Myocyte (in vitro differentiated cells): ENCODE results near the gene VPS26C. TPM values are rescaled to one million over a fixed set of nuclear protein-coding genes. Genes with fewer than 3 reads are reported as not detected.
"Not testable (repeated sequence)": the region's sequence is repeated elsewhere in the genome, so short reads cannot be mapped to it uniquely, and the experiment has no call there.

ENCODE experiments used
- DNase-seq: peaks from one replicate; pipeline ENCODE4 v3.0.0-alpha.2; 2012; ENCODE audit warnings: low read depth
- total RNA-seq: library from RNA; depleted of rRNA; stranded (reverse); fragments of >200 nt; gene quantifications from 2 replicates; pipeline ENCODE4 v1.2.3, GENCODE V29; 2014

Gene VPS26C
- total RNA-seq, 1 donor from 2014 or later, result 68.5 TPM

GRCh38 chr21:37231249-37231645 lies 35.9 kb downstream of the VPS26C start:
- DNase-seq, result no peak

GRCh38 chr21:37230632-37231248 lies 36.4 kb downstream of the VPS26C start:
- DNase-seq, result no peak

- DNase-seq, result no peak
Measured at GRCh38 chr21:37228003-37228400, 39.1 kb downstream of the VPS26C start.

GRCh38 chr21:37227071-37228002 lies 39.8 kb downstream of the VPS26C start:
- DNase-seq, result no peak

GRCh38 chr21:37226041-37226920 lies 40.9 kb downstream of the VPS26C start:
- DNase-seq, result no peak

GRCh38 chr21:37224861-37225839 lies 42.0 kb downstream of the VPS26C start:
- DNase-seq, result no peak

- no peak for DNase-seq
Measured at GRCh38 chr21:37223804-37224345, 43.3 kb downstream of the VPS26C start.

GRCh38 chr21:37222248-37222647 lies 44.9 kb downstream of the VPS26C start:
- DNase-seq, result not testable (repeated sequence)

- peak; percentile 92 for DNase-seq
Measured at GRCh38 chr21:37220981-37221664, 46.0 kb downstream of the VPS26C start.

GRCh38 chr21:37220433-37220980 lies 46.6 kb downstream of the VPS26C start:
- DNase-seq, result peak; percentile 61

- no peak for DNase-seq
Measured at GRCh38 chr21:37219761-37220432, 47.2 kb downstream of the VPS26C start.

- DNase-seq, result no peak
Measured at GRCh38 chr21:37214952-37215351, 52.2 kb downstream of the VPS26C start.

- no peak for DNase-seq
Measured at GRCh38 chr21:37210799-37211198, 56.3 kb downstream of the VPS26C start.

- no peak for DNase-seq
Measured at GRCh38 chr21:37210130-37210529, 57.0 kb downstream of the VPS26C start.

- no peak for DNase-seq
Measured at GRCh38 chr21:37208741-37209225, 58.4 kb downstream of the VPS26C start.

- DNase-seq, result peak; percentile 87
Measured at GRCh38 chr21:37208056-37208721, 58.9 kb downstream of the VPS26C start.

GRCh38 chr21:37207441-37208009 lies 59.6 kb downstream of the VPS26C start:
- DNase-seq, result peak; percentile 85
